Fibroblast of lung (primary cell): ENCODE data around the gene TNRC18. TPM values are rescaled to one million over a fixed set of nuclear protein-coding genes. Genes with fewer than 3 reads are reported as not detected.

Source experiments
- DNase-seq, 2 donors: peaks; one replicate each; pipeline versions ENCODE4 v3.0.0 to v3.0.0-alpha.2; 2010; ENCODE audit warnings: low read depth in 2 of 2
- H2AFZ ChIP-seq: 2 replicates; pipeline ENCODE4 v1.5.1; 2012; ENCODE audit warnings: low read length, control low read depth, inconsistent platforms
- H3K27ac ChIP-seq: 2 replicates; pipeline ENCODE4 v1.5.1; 2011; ENCODE audit warnings: low read length, control low read depth; ENCODE audit not compliant: insufficient read depth
- H3K27me3 ChIP-seq: 2 replicates; pipeline ENCODE4 v1.5.1; 2011; ENCODE audit warnings: mild to moderate bottlenecking, low read length; ENCODE audit not compliant: control insufficient read depth, insufficient read depth
- H3K36me3 ChIP-seq: 2 replicates; pipeline ENCODE4 v1.5.1; 2011; ENCODE audit warnings: low read length; ENCODE audit not compliant: control insufficient read depth, insufficient read depth
- H3K4me1 ChIP-seq: 2 replicates; pipeline ENCODE4 v1.5.1; 2011; ENCODE audit warnings: low read length; ENCODE audit not compliant: control insufficient read depth, insufficient read depth; ENCODE audit errors: extremely low read depth
- H3K4me2 ChIP-seq: 2 replicates; pipeline ENCODE4 v1.5.1; 2011; ENCODE audit warnings: low read length, control low read depth; ENCODE audit not compliant: insufficient read depth; ENCODE audit errors: extremely low read depth
- H3K4me3 ChIP-seq, 4 experiments: fragments of 200-600 bp in 1 of 4; sonication (generic) in 1 of 4; replicated peaks in 1 of 4; 2 replicates each; pipeline ENCODE4 v1.5.1; 2011 to 2016; ENCODE audit warnings: low read length in 4 of 4, low read depth in 3 of 4, mild to moderate bottlenecking in 3 of 4, control low read depth in 2 of 4, inconsistent platforms in 1 of 4, mixed read lengths in 1 of 4; ENCODE audit not compliant: insufficient read depth in 1 of 4; ENCODE audit errors: control extremely low read depth in 1 of 4
- H3K79me2 ChIP-seq: 2 replicates; pipeline ENCODE4 v1.5.1; 2012; ENCODE audit warnings: mild to moderate bottlenecking, low read length, inconsistent platforms; ENCODE audit not compliant: control insufficient read depth, insufficient read depth
- H3K9ac ChIP-seq: 2 replicates; pipeline ENCODE4 v1.5.1; 2011; ENCODE audit warnings: mild to moderate bottlenecking, low read length, control low read depth; ENCODE audit not compliant: insufficient read depth
- H3K9me3 ChIP-seq: 2 replicates; pipeline ENCODE4 v1.5.1; 2012; ENCODE audit warnings: low read depth, low read length; ENCODE audit not compliant: control insufficient read depth, insufficient read depth
- H4K20me1 ChIP-seq: 2 replicates; pipeline ENCODE4 v1.5.1; 2011; ENCODE audit warnings: low read length; ENCODE audit not compliant: control insufficient read depth, insufficient read depth; ENCODE audit errors: extremely low read depth
- EZH2 ChIP-seq: IDR thresholded peaks from 2 replicates; pipeline ENCODE4 v1.5.1; 2012; ENCODE audit warnings: low read length, control low read depth, mild to moderate bottlenecking; ENCODE audit errors: missing control alignments
- polyA plus RNA-seq, 2 donors: library from polyadenylated mRNA; depleted of rRNA in 1 of 2; stranded (reverse) in 1 of 2; unstranded in 1 of 2; fragments of >200 nt; gene quantifications; 2 replicates each; pipeline ENCODE4 v1.2.1, GENCODE V29; 2011 to 2012; ENCODE audit warnings: missing spikeins in 1 of 2
- total RNA-seq: library from RNA; depleted of rRNA; stranded (reverse); fragments of >200 nt; gene quantifications from 2 replicates; pipeline ENCODE4 v1.2.1, GENCODE V29; 2014
- TF ChIP-seq, protein P1 (sequence below), 2 donors: IDR thresholded peaks in 1 of 2; conservative IDR thresholded peaks in 1 of 2; 1 replicate in 1 of 2; 2 replicates in 1 of 2; pipeline ENCODE4 v1.5.1; 2011 to 2012; ENCODE audit warnings: low read length in 2 of 2, control low read depth in 1 of 2, inconsistent platforms in 1 of 2, low read depth in 1 of 2, mild to moderate bottlenecking in 1 of 2

Gene TNRC18
- total and polyA plus RNA-seq, 2 donors (not counting 1 experiment from before 2014, with no cell fraction given) = 19.7 to 38.5 TPM

DNA sequence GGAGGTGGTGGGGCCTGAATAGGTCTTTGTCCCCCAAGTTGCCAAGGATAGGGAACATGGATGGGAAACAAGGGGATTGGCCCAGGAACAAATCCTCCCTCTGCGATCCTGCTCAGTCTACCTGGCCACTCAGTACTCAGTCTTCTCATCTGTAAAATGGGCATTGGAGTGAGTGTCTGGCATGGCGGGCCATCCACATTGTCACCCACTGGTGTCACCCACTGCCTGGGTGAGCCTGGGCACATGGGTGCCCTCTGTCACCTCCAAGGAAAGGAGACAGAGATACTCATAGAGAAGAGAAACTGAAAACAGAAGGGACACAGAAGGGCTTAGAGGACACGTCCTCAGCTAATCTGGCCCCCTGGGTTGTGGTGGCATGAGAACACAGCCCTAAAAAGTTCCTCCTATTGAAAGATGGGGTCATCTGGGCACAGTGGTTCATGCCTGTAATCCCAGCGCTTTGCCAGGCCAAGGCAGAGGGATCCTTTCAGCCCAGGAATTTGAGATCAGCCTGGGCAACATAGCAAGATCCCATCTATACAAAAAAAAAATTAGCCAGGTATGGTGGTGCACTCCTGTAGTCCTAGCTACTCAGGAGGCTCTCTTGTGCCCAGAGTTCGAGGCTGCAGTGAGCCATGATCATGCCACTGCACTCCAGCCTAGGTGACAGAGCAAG lies 12.5 kb upstream of the TNRC18 start:
- Histone ChIP-seq H3K27ac (no peak overlapping the region), H3K9me3 (no peaks in the 10 kb centered on the region), H3K4me2 (no peak overlapping the region), H3K4me1 (no peaks in the 10 kb centered on the region), H3K36me3 (peaks cover 2% of the 10 kb centered on the region), H3K9ac (no peak overlapping the region), H4K20me1 (no peaks in the 10 kb centered on the region), H3K27me3 (no peaks in the 10 kb centered on the region), H3K79me2 (peaks cover 10% of the 10 kb centered on the region), H2AFZ (no peak overlapping the region), H3K4me3 (no peak overlapping the region)
- no peak for DNase-seq
- no peak for TF ChIP-seq EZH2

DNA sequence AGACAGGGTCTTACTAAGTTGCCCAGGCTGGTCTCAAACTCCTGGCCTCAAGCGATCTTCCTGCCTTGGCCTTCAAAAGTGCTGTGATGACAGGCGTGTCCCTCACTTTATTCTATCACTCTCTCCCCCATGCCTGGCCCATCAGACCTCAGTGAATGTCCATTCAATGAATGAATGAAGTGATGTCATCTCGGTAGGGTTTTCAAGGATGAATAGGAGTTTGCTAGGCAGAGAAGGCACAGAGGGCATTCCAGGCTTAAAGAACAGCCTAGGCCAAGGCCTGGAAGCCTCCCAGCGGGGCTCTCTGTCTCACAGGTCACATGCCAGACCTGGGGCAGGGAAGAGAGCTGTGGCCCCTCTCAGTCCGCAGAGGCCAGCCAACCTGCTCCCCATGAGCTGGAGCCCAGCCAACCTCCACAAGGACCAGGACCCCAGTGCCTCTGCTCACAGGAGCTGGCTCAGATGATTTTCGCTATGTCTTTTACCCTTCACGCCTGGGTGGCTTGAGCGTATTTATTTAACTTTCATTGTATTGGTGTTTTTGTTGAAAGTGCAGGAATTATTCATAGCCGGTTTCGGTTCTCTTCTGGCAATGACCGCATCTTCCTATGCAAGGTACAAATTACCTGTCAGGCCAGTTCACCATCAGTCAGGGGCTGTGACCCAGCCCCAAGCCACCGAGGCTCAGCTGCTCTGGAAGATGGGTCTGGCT lies 11.8 kb upstream of the TNRC18 start:
- H3K4me3 ChIP-seq = no peak overlapping the region
- no peak overlapping the region for H3K9ac ChIP-seq
- DNase-seq = no peak
- no peak overlapping the region for H3K4me2 ChIP-seq
- peaks cover 17% of the 10 kb centered on the region for H3K79me2 ChIP-seq
- no peaks in the 10 kb centered on the region for H3K9me3 ChIP-seq
- H2AFZ ChIP-seq = no peak overlapping the region
- H4K20me1 ChIP-seq = no peaks in the 10 kb centered on the region
- H3K27ac ChIP-seq = no peak overlapping the region
- TF ChIP-seq, protein P1, sequence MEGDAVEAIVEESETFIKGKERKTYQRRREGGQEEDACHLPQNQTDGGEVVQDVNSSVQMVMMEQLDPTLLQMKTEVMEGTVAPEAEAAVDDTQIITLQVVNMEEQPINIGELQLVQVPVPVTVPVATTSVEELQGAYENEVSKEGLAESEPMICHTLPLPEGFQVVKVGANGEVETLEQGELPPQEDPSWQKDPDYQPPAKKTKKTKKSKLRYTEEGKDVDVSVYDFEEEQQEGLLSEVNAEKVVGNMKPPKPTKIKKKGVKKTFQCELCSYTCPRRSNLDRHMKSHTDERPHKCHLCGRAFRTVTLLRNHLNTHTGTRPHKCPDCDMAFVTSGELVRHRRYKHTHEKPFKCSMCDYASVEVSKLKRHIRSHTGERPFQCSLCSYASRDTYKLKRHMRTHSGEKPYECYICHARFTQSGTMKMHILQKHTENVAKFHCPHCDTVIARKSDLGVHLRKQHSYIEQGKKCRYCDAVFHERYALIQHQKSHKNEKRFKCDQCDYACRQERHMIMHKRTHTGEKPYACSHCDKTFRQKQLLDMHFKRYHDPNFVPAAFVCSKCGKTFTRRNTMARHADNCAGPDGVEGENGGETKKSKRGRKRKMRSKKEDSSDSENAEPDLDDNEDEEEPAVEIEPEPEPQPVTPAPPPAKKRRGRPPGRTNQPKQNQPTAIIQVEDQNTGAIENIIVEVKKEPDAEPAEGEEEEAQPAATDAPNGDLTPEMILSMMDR (conservative IDR thresholded peaks at IDR 0.05 in 1 of 2, IDR thresholded peaks at IDR 0.05 in 1 of 2; ENCODE audit: low read depth in 1 of 2, low read length in 2 of 2) = no peak
- TF ChIP-seq EZH2 = no peak
- no peaks in the 10 kb centered on the region for H3K27me3 ChIP-seq
- H3K36me3 ChIP-seq = peaks cover 2% of the 10 kb centered on the region
- H3K4me1 ChIP-seq = no peaks in the 10 kb centered on the region

DNA sequence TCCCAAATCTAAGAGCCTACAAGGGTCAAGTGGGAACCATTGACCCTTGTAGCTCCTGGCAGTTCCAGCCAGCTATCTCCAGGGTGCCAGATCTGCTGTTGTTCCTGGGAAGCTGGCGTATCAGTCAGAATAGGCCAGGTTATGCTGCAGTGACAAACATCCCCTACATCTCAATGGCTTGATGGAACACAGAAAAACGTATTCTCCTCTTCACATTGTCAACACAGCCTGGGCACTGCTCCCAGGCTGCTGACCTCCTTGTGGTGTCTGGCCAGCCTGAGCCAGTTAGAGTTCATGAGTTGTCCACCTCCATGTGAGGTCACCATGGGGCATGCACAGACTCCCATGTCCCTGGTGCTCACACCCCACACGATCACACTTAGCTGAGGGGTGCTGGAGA lies 9.5 kb upstream of the TNRC18 start:
- no peak for DNase-seq
- Histone ChIP-seq H3K27ac (no peak overlapping the region), H4K20me1 (no peaks in the 10 kb centered on the region), H3K36me3 (peaks cover 4% of the 10 kb centered on the region), H3K4me3 (no peak overlapping the region), H3K9me3 (no peaks in the 10 kb centered on the region), H3K4me2 (no peak overlapping the region), H3K79me2 (peaks cover 39% of the 10 kb centered on the region), H3K27me3 (no peaks in the 10 kb centered on the region), H3K4me1 (peaks cover 2% of the 10 kb centered on the region), H3K9ac (no peak overlapping the region), H2AFZ (no peak overlapping the region)
- TF ChIP-seq, protein P1 (conservative IDR thresholded peaks at IDR 0.05 in 1 of 2, IDR thresholded peaks at IDR 0.05 in 1 of 2; ENCODE audit: low read depth in 1 of 2, low read length in 2 of 2) = no peak
- no peak for TF ChIP-seq EZH2
